Activated T-helper 2 cell treated with anti-CD3 and anti-CD28 coated beads, Interferon-gamma antibody, Interleukin-2, Interleukin-4, amounts not matched to agents 10 μg/mL and 5 μg/mL and 100 μg/mL, durations not matched to agents 14 hours and 24 hours and 36 hours (primary cell): Measurements from ENCODE around the gene SULF2. TPM values are rescaled to one million over a fixed set of nuclear protein-coding genes. Genes with fewer than 3 reads are reported as not detected.
A peak's percentile ranks its signal among the peaks of the same experiment; 100 is the strongest.

Source experiments
- DNase-seq: peaks from one replicate; pipeline ENCODE4 v3.0.0; 2021; ENCODE audit warnings: low spot score
- H3K27ac Mint-ChIP-seq: one replicate; pipeline ENCODE4 v1.8.0; 2021; ENCODE audit warnings: mixed read lengths
- H3K27me3 Mint-ChIP-seq: one replicate; pipeline ENCODE4 v1.8.0; 2021; ENCODE audit warnings: low read depth, mixed read lengths
- H3K36me3 Mint-ChIP-seq: one replicate; pipeline ENCODE4 v1.8.0; 2021; ENCODE audit warnings: low read depth, mixed read lengths
- H3K4me1 Mint-ChIP-seq: one replicate; pipeline ENCODE4 v1.8.0; 2021; ENCODE audit warnings: low read depth, mixed read lengths
- H3K4me3 Mint-ChIP-seq: one replicate; pipeline ENCODE4 v1.8.0; 2021; ENCODE audit warnings: low read depth, mild to moderate bottlenecking, moderate library complexity, mixed read lengths
- H3K9me3 Mint-ChIP-seq: one replicate; pipeline ENCODE4 v1.8.0; 2021; ENCODE audit warnings: mixed read lengths
- intact Hi-C: fragments of 100-400 bp; cut with micrococcal nuclease; formaldehyde crosslinking; loops from one replicate; pipeline ENCODE4 v1.15.1; 2023
- total RNA-seq: library from RNA; stranded (reverse); gene quantifications from 2 replicates; pipeline ENCODE4 v1.2.3, GENCODE V29; 2022

SULF2 gene
- total RNA-seq, 1 donor from 2014 or later = 0.48 TPM

GRCh38 chr20:47682028-47682783 is 103.1 kb downstream of the SULF2 start:
- no peaks in the 10 kb centered on the region for H3K9me3 Mint-ChIP-seq
- H3K27me3 Mint-ChIP-seq = no peaks in the 10 kb centered on the region
- H3K4me1 Mint-ChIP-seq = no peaks in the 10 kb centered on the region
- no peak overlapping the region for H3K4me3 Mint-ChIP-seq
- H3K27ac Mint-ChIP-seq = no peak overlapping the region
- intact Hi-C loops = no loop called here
- DNase-seq = no peak
- H3K36me3 Mint-ChIP-seq = no peaks in the 10 kb centered on the region

- no peak overlapping the region for H3K4me3 Mint-ChIP-seq
- no peaks in the 10 kb centered on the region for H3K27me3 Mint-ChIP-seq
- no peaks in the 10 kb centered on the region for H3K4me1 Mint-ChIP-seq
- DNase-seq = no peak
- H3K9me3 Mint-ChIP-seq = no peaks in the 10 kb centered on the region
- H3K36me3 Mint-ChIP-seq = no peaks in the 10 kb centered on the region
- intact Hi-C loops = no loop called here
- H3K27ac Mint-ChIP-seq = no peak overlapping the region
Measured at GRCh38 chr20:47680804-47681529, 104.3 kb downstream of the SULF2 start.

- H3K27me3 Mint-ChIP-seq = no peaks in the 10 kb centered on the region
- no peak overlapping the region for H3K4me3 Mint-ChIP-seq
- intact Hi-C loops = no loop called here
- H3K36me3 Mint-ChIP-seq = no peaks in the 10 kb centered on the region
- no peaks in the 10 kb centered on the region for H3K9me3 Mint-ChIP-seq
- no peak for DNase-seq
- H3K4me1 Mint-ChIP-seq = no peaks in the 10 kb centered on the region
- H3K27ac Mint-ChIP-seq = no peak overlapping the region
Measured at GRCh38 chr20:47679462-47679861, 105.8 kb downstream of the SULF2 start.

DNA sequence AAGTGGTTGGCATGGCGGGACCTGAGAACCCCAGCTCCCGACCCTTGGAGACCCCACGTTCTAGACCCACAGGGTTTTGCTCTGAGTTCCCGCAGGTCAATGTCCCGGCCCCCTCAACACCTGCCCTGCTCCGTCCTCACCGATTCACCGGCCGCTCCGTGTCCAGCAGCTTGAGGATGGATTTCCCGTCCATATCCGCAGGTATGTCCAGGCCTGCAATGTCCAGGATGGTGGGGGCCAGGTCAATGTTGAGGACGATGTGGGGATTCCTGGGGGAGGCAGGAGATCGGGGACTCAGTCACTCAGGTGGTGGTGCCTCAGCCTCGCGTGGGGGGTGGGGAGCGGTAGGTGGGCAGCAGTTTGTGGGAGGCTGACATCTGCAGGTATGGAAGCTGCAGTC is 106.7 kb downstream of the SULF2 start:
- Mint-ChIP-seq H3K27me3 (no peaks in the 10 kb centered on the region), H3K36me3 (no peaks in the 10 kb centered on the region), H3K4me3 (no peak overlapping the region), H3K27ac (no peak overlapping the region), H3K4me1 (no peaks in the 10 kb centered on the region), H3K9me3 (no peaks in the 10 kb centered on the region)
- intact Hi-C loops = loop anchor here (1.0 kb wide), 1 partner anchor 943 kb away; no protein-coding TSS in a partner anchor
- DNase-seq = no peak

- no peaks in the 10 kb centered on the region for H3K4me1 Mint-ChIP-seq
Measured at GRCh38 chr20:47677635-47678453, 107.4 kb downstream of the SULF2 start.

DNA sequence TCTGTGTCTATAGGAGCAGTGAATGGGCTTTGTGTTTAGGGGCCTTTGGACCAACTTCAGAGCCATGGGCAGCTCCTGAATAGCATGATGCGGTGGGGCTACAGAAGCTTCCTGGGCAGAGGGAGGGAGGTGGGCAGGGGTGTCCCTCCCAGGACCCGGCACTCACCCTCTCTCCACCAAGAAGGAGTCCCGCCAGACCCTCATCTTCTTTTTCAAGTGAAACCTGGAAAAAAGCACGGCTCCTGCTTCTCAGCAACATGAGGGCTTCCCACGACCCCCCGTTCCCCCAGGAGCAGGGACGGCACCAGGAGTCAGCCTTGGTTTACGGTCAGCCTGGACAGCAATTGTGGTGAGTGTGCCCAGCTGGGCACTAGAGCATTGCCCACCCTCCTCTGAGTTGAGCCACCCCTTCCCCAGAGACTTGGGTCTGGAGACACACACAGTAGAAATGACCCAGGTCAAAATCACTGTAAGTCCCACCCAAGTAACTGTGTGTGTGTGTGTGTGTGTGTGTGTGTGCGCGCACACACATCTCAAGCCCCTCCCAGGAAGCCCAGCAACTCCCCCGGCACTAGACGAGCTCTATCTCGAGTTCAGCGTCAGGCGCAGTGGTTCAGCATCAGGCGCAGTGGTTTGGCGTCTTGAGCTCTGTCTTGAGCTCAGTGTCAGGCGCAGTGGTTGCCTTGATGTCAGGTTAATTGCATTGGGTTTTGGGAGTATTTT is 108.2 kb downstream of the SULF2 start:
- intact Hi-C loops = no loop called here

More at GRCh38 chr20:47677635-47678453, 107.4 kb downstream of the SULF2 start:
- H3K9me3 Mint-ChIP-seq = no peaks in the 10 kb centered on the region
- H3K36me3 Mint-ChIP-seq = no peaks in the 10 kb centered on the region
- H3K4me3 Mint-ChIP-seq = no peak overlapping the region
- no peaks in the 10 kb centered on the region for H3K27me3 Mint-ChIP-seq
- DNase-seq = peak; percentile 42
- intact Hi-C loops = loop anchor here (1.0 kb wide), 1 partner anchor 943 kb away; no protein-coding TSS in a partner anchor
- H3K27ac Mint-ChIP-seq = no peak overlapping the region

GRCh38 chr20:47676219-47676721 is 109.0 kb downstream of the SULF2 start:
- Mint-ChIP-seq H3K27ac (no peak overlapping the region), H3K27me3 (no peaks in the 10 kb centered on the region), H3K36me3 (no peaks in the 10 kb centered on the region), H3K9me3 (no peaks in the 10 kb centered on the region), H3K4me1 (no peaks in the 10 kb centered on the region), H3K4me3 (no peak overlapping the region)
- intact Hi-C loops = no loop called here
- no peak for DNase-seq

More for the DNA sequence above, 108.2 kb downstream of the SULF2 start:
- H3K9me3 Mint-ChIP-seq = no peaks in the 10 kb centered on the region
- DNase-seq = no peak
- H3K27ac Mint-ChIP-seq = no peak overlapping the region
- H3K27me3 Mint-ChIP-seq = no peaks in the 10 kb centered on the region
- no peak overlapping the region for H3K4me3 Mint-ChIP-seq
- no peaks in the 10 kb centered on the region for H3K4me1 Mint-ChIP-seq
- no peaks in the 10 kb centered on the region for H3K36me3 Mint-ChIP-seq

- DNase-seq = no peak
- H3K4me1 Mint-ChIP-seq = no peaks in the 10 kb centered on the region
- no peak overlapping the region for H3K4me3 Mint-ChIP-seq
- H3K36me3 Mint-ChIP-seq = no peaks in the 10 kb centered on the region
- H3K27me3 Mint-ChIP-seq = no peaks in the 10 kb centered on the region
- intact Hi-C loops = no loop called here
- no peak overlapping the region for H3K27ac Mint-ChIP-seq
- H3K9me3 Mint-ChIP-seq = no peaks in the 10 kb centered on the region
Measured at GRCh38 chr20:47675190-47676142, 109.8 kb downstream of the SULF2 start.

- Mint-ChIP-seq H3K4me3 (no peak overlapping the region), H3K36me3 (no peaks in the 10 kb centered on the region), H3K9me3 (no peaks in the 10 kb centered on the region), H3K4me1 (no peaks in the 10 kb centered on the region), H3K27me3 (no peaks in the 10 kb centered on the region), H3K27ac (no peak overlapping the region)
- intact Hi-C loops = no loop called here
- DNase-seq = no peak
Measured at GRCh38 chr20:47674686-47675085, 110.6 kb downstream of the SULF2 start.

DNA sequence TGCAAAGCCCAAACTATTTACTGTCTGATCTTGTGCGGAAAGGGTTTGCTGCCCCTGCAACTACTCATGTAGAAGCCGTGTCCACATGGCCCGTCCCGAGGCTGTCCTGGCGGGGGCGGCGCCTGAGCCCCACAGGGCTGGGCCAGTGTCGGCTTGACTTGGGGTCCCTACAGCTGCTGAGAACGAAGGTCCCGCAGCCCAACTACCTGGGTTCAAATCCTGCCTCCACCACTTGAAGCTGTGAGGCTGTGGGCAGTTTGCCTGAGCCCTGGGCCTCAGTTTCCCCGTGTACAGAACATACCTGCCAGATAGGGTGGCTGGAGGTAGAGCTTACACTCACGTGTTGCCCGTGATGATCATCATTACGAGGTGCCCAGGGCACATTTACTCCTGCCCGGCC is 111.1 kb downstream of the SULF2 start:
- intact Hi-C loops = no loop called here
- Mint-ChIP-seq H3K27ac (no peak overlapping the region), H3K4me1 (no peaks in the 10 kb centered on the region), H3K9me3 (no peaks in the 10 kb centered on the region), H3K27me3 (no peaks in the 10 kb centered on the region), H3K36me3 (no peaks in the 10 kb centered on the region), H3K4me3 (no peak overlapping the region)
- no peak for DNase-seq

DNA sequence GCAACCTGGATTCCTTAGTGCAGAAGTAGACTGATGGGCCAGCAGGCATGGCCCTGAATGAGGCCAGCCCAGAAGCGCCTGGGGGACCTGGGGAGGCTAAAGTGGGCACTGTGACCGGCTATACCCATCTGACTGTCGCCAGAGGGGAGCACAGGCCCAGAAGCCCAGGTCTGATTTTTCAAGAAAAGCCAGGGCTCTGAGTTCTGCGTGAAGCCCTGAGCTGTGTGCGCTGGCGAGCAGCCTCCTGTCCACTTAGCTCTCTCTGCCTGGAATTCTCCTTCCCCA is 111.7 kb downstream of the SULF2 start:
- Mint-ChIP-seq H3K27ac (no peak overlapping the region), H3K9me3 (no peaks in the 10 kb centered on the region), H3K4me3 (no peak overlapping the region), H3K27me3 (no peaks in the 10 kb centered on the region), H3K36me3 (no peaks in the 10 kb centered on the region), H3K4me1 (no peaks in the 10 kb centered on the region)
- intact Hi-C loops = no loop called here
- DNase-seq = no peak
